HL-60 (cell line): Measurements from ENCODE around the gene SFXN5.

Experiments used
- DNase-seq, 2 experiments: peaks; one replicate each; pipeline ENCODE4 v3.0.0-alpha.2; 2010 to 2020; ENCODE audit warnings: low read depth in 1 of 2, low spot score in 1 of 2
- H3K27ac ChIP-seq: fragments of 250-450 bp; sonication (Bioruptor Pico); replicated peaks from 2 replicates; pipeline ENCODE4 v1.5.1; 2020; ENCODE audit warnings: mild to moderate bottlenecking, moderate library complexity
- H3K27me3 ChIP-seq: fragments of 250-450 bp; sonication (Bioruptor Pico); 2 replicates; pipeline ENCODE4 v1.5.1; 2021; ENCODE audit warnings: mild to moderate bottlenecking, moderate library complexity; ENCODE audit not compliant: insufficient read depth, poor library complexity, severe bottlenecking
- H3K4me3 ChIP-seq: replicated peaks from 2 replicates; pipeline ENCODE4 v1.5.1; 2011; ENCODE audit warnings: mild to moderate bottlenecking, control low read depth, low read length; ENCODE audit not compliant: insufficient read depth
- CTCF ChIP-seq: IDR thresholded peaks from one replicate; pipeline ENCODE4 v1.5.1; 2011; ENCODE audit warnings: low read length, control low read depth, inconsistent platforms; ENCODE audit not compliant: insufficient read depth
- GABPA ChIP-seq: IDR thresholded peaks from 2 replicates; pipeline ENCODE4 v1.6.1; 2012; ENCODE audit warnings: low read depth
- POLR2AphosphoS5 ChIP-seq: IDR thresholded peaks from 2 replicates; pipeline ENCODE4 v1.6.1; 2012; ENCODE audit warnings: low read depth
- SPI1 ChIP-seq: IDR thresholded peaks from 2 replicates; pipeline ENCODE4 v1.6.1; 2012; ENCODE audit warnings: low read depth, mild to moderate bottlenecking, borderline replicate concordance
- TF ChIP-seq, protein P1 (sequence below): IDR thresholded peaks from 2 replicates; pipeline ENCODE4 v1.6.1; 2012; ENCODE audit warnings: low read depth; ENCODE audit not compliant: insufficient replicate concordance

The SFXN5 gene

GRCh38 chr2:72927619-72928550 is 143.6 kb downstream of the SFXN5 start:
- peaks cover 73% of the 10 kb centered on the region for H3K27me3 ChIP-seq
- TF ChIP-seq GABPA (no peak), CTCF (no peak), SPI1 (no peak), POLR2AphosphoS5 (no peak)
- TF ChIP-seq, protein P1, sequence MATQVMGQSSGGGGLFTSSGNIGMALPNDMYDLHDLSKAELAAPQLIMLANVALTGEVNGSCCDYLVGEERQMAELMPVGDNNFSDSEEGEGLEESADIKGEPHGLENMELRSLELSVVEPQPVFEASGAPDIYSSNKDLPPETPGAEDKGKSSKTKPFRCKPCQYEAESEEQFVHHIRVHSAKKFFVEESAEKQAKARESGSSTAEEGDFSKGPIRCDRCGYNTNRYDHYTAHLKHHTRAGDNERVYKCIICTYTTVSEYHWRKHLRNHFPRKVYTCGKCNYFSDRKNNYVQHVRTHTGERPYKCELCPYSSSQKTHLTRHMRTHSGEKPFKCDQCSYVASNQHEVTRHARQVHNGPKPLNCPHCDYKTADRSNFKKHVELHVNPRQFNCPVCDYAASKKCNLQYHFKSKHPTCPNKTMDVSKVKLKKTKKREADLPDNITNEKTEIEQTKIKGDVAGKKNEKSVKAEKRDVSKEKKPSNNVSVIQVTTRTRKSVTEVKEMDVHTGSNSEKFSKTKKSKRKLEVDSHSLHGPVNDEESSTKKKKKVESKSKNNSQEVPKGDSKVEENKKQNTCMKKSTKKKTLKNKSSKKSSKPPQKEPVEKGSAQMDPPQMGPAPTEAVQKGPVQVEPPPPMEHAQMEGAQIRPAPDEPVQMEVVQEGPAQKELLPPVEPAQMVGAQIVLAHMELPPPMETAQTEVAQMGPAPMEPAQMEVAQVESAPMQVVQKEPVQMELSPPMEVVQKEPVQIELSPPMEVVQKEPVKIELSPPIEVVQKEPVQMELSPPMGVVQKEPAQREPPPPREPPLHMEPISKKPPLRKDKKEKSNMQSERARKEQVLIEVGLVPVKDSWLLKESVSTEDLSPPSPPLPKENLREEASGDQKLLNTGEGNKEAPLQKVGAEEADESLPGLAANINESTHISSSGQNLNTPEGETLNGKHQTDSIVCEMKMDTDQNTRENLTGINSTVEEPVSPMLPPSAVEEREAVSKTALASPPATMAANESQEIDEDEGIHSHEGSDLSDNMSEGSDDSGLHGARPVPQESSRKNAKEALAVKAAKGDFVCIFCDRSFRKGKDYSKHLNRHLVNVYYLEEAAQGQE: no peak
- H3K4me3 ChIP-seq: no peak overlapping the region
- H3K27ac ChIP-seq: no peak overlapping the region
- no peak for DNase-seq

GRCh38 chr2:72926811-72927465 is 144.6 kb downstream of the SFXN5 start:
- TF ChIP-seq SPI1: no peak
- TF ChIP-seq, protein P1: no peak
- no peak for TF ChIP-seq POLR2AphosphoS5
- TF ChIP-seq GABPA: no peak
- TF ChIP-seq CTCF: no peak
- H3K4me3 ChIP-seq: no peak overlapping the region
- peaks cover 82% of the 10 kb centered on the region for H3K27me3 ChIP-seq
- no peak overlapping the region for H3K27ac ChIP-seq
- DNase-seq: no peak

DNA sequence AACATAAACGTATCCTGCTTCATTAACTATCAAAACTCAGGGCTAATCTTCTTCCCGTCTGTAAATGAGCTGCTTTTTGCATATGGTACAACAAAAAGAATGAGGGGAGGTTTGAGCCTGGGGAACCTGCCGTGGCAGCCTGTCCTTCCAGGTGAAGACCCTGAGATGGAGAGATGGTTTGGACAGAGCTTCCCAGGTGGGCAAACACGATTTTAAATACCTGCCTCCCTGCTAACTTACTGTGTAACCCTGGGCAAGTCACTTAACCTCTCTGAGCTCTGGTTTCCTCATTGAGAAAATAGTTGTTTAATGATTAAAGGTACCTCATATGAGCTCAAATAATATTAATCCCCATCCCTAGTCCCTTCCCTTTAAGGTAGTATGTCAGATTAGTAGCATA is 145.1 kb downstream of the SFXN5 start:
- H3K27me3 ChIP-seq: peaks cover 87% of the 10 kb centered on the region
- DNase-seq: no peak

More for the DNA sequence above, 145.1 kb downstream of the SFXN5 start:
- no peak for TF ChIP-seq POLR2AphosphoS5
- no peak for TF ChIP-seq CTCF
- no peak for TF ChIP-seq GABPA
- TF ChIP-seq, protein P1: no peak
- no peak for TF ChIP-seq SPI1
- no peak overlapping the region for H3K27ac ChIP-seq
- no peak overlapping the region for H3K4me3 ChIP-seq
